ENCODE data around the gene IL5.

IL5 gene

DNA sequence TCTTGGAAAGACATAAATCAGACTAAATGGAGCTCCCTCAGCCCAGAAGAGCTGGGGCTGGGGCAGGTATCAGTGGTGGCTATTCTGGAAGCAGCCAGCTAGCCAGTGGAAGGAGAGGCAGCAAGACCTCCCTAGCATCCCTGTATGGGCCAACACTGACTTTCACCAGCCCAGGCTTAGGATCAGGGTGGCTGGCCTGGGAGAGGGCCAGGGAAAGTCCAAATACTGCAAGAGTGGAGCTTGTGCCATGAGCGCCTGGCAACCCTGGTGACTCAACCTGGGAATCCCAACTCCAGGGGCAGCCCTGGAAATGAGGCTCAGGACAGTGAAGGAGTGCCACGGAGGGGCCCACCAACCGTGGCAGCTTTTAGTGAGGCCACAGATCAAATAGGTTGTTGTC is 45.2 kb downstream of the IL5 start:
- peak in 1 of 2 donors; percentile 43 for DNase-seq

DNA sequence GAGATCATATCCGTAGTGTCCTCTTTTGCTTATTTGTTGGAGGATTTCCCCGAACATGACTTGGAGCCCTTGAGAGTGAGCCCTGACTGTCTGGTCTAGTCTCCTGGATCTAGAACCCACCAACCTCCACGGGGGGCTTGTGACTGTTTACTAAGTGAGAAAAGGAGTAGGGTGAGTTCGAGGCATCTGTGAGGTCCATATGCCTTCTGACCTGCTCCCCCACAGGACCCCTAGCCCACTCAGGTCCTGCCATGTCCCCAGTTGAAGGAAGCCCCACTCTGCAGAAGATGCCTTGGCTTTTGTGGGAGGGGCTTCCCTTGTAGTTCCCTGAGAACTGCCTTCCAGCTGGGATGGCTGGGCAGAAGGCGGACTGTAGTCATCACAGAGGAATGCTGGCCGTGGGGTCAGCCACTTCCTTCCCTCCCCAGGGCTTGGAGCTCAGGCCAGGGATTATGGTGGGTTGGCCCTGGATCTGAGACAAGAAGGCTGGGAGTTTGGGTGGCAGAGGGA is 45.8 kb downstream of the IL5 start:
- no peak for DNase-seq

DNA sequence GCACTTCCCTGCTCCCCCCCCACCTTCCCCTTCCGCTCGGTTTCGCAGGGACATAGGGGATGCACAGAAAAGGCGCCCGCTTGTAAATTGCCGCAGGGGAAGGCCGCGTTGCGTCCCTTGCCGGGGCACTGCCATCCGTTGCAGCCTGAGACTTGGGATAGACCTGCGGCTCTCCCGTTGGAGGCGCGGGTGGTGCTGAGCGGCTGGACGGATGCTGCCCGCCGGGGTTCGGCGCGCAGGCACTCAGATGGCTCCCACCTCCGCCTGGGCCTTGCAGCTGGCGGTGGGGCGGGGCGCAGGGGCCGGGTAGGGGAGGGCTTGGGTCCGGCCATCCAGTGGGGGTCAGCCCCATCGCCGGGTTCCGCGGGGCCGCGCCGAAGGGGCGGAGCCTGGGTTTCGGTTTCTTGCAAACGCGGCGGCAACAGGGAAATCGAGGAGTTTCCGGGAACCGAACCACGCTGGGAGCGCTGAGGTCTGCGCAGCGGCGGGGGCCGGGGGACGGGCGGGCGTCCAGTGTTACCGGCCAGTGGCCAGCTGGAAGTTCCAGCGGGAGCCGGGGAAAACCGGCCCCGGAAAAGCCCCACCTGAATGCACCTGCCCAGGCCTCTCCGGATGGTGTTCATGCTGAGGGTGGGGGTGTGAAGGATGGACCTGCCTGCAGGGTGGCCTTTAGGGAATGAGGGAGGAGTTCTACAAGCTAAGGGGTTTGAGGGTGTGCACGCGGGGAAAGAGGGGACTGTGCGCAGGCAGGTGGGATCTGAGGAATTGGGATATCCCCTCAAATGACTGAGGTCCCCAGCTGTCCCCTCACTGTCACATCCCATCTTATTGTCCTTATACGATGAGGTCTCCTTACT is 46.5 kb downstream of the IL5 start:
- peak; percentile 67 to 72 for DNase-seq

DNA sequence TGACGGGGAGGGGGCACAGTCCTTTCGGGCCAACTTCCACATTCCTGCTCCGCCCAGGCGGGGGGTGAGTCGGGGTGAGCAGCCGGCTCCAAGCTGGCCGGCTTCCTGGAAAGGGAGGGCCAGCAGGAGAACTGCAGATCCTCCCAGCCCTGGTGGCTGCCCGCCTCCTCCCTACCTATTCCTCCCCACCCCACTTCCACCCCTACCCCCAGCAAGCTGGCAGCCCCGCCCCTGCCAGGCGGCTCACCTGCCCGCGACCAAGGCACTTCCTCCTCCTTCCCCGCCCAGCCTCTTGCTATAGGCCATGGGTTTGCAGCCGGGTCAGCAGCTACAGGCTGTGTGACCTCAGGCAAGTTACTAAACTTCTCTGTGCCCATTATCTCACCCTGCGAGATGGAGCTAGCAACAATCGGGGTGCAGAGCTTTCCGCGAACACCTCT is 47.1 kb downstream of the IL5 start:
- DNase-seq: peak; percentile 89 to 90

DNA sequence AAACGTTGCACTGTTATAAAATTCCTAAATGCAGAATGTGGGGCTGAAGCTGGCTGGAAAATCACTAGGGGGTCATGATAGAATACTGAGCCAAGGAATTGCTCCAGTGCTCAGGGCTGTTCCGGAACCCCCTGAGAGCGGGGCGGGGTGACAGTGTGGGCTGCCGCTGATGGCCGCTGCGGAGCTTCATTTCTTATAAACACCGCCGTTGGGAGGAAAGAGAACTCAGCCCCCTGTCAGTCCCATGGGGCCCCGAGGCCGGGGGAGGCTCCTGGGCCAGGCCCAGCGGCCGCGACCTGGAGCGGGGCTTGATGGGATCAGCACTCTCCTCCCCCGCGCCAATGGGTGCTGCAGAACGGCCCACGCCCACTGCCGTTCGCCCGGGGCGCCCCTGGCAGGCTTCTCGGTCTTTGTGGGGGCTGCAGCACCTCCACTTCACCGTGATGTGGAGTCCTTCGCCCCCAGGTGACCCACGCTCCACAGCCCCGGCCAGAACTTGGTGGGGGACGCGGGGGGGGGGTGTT is 47.6 kb downstream of the IL5 start:
- peak; percentile 68 to 82 for DNase-seq

DNA sequence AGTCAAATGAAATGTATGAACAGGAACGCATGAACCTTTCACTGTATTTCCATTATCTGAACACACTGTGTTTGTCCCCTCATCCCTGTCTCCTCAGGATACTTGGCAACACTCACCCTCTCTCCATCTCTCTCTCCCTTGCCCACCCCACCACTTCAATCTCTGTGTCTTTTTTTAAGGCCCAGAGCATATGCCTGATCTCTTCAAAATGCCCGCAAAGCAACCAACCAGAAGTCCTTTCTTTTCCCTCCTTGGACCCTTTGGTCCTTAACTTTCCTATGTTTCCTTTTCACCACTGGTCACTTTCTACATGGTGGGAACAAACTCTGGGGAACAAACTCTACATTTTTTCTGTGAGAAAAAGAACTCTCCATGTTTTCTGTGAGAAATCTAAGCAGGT is 49.5 kb downstream of the IL5 start:
- DNase-seq: no peak

DNA sequence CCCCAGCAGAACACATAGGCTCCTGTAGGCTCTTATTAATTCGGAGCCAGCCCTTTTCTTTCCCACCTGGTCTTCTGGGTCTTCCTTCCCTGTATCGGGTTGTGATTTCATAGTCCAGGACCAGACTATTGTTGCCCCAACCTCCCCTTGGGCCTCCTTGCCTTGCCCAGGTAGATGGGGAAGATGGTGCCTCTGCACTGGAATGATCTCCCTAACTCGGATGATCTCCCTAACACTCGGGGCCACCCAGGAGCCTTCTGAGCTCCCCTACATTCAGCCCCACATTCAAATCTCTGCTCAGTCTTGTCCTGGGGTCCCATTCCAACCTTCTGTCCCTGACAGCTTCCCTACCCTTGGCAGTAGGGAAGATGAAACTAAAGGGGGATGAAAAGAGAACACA is 50.1 kb downstream of the IL5 start:
- DNase-seq: no peak

DNA sequence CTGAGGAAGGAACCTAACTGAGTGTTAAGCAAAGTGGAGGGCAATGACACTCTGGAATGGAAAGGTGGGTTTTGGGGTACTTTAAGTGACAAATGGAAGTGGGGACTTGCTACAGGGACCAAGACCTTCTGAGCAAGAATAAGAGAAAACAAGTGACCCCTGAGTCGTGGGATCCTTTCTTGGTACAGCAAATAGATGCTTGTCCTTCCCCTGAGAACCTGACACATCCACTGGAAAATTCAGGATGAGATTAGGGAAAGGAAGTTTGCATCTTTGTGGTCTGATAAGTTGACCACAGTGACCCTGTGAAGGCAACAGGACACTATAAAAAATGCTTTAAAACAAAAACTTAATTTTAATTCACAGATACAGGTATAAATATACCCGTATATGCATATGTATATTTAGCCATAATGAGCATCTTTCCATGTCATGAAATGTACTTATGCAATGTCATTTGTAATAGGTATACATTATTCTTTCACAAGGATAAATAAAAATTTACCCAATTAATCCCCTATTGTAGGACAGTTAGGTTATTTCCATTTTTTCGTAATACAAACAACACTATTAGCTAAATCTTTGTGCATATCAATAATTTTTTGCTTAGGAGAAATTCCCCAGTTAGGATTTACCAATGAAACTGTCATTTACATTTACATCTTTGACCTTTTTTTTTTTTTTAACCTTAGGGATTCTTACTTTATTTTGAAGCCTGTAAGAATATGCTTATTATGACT is 50.8 kb downstream of the IL5 start:
- no peak for DNase-seq

Data from CD4-positive, alpha-beta T cell treated with Interleukin-1 beta for 1 hour (primary cell).